ENCODE data around the gene LSP1. TPM values are rescaled to one million over a fixed set of nuclear protein-coding genes. Genes with fewer than 3 reads are reported as not detected.

The LSP1 gene
- total RNA-seq, 1 donor from 2014 or later, result 2.5 TPM

DNA sequence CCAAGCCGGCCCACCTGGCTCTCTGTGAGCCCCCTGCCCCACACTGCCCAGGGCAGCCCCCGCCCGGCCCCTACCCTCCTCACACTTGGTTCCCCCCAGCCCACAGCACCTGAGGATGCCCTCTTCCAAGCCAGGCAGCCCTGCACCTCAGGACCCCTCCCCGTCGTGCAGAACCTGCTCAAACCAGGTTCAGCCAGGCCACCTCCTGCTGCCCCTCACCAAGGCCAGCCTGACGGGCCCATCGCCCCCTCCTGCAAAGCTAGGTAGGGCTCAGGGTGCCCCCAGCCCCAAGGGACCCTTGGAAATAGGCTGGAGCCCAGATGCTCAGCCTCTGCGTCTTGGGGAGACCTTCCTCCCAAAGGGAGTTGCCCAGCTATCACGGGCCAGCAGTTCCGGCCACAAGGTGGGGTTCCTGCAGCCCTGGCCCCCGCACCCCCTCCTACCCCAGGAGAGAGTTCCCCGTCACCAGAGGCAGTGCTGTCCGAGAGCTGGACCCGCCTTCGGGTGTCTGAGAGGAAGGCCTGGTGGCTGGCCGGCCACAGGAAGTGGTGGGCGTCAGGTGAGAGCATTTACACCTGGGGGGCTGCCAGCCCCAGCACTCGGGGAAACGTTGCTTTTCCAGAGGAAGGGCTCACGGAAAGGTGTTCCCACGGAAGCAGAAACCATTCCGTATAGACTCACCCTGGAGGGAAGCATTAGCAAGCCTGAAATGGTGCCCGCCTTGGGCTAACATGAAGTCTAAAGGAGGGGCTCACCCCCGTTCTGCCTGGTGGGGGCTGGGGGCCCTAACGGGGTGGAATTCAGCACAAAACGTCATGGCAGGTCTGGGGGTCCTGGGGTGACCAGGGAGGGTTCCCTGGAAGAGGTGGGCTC is 21.3 kb upstream of the LSP1 start:
- DNase-seq, result no peak
- TF ChIP-seq, protein P1, sequence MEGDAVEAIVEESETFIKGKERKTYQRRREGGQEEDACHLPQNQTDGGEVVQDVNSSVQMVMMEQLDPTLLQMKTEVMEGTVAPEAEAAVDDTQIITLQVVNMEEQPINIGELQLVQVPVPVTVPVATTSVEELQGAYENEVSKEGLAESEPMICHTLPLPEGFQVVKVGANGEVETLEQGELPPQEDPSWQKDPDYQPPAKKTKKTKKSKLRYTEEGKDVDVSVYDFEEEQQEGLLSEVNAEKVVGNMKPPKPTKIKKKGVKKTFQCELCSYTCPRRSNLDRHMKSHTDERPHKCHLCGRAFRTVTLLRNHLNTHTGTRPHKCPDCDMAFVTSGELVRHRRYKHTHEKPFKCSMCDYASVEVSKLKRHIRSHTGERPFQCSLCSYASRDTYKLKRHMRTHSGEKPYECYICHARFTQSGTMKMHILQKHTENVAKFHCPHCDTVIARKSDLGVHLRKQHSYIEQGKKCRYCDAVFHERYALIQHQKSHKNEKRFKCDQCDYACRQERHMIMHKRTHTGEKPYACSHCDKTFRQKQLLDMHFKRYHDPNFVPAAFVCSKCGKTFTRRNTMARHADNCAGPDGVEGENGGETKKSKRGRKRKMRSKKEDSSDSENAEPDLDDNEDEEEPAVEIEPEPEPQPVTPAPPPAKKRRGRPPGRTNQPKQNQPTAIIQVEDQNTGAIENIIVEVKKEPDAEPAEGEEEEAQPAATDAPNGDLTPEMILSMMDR (IDR thresholded peaks at IDR 0.05; ENCODE audit: partially characterized antibody, unreplicated experiment), result no peak
- Mint-ChIP-seq H3K36me3 (ENCODE audit: unreplicated experiment) (no peaks in the 10 kb centered on the region), H3K9me3 (ENCODE audit: unreplicated experiment) (no peaks in the 10 kb centered on the region), H3K4me1 (ENCODE audit: low read depth, unreplicated experiment) (no peaks in the 10 kb centered on the region), H3K27ac (ENCODE audit: unreplicated experiment) (no peak overlapping the region), H3K27me3 (ENCODE audit: unreplicated experiment) (peaks cover 11% of the 10 kb centered on the region), H3K4me3 (ENCODE audit: unreplicated experiment) (no peak overlapping the region)

GRCh38 chr11:1832211-1832919 is 20.5 kb upstream of the LSP1 start:
- TF ChIP-seq, protein P1 (IDR thresholded peaks at IDR 0.05; ENCODE audit: partially characterized antibody, unreplicated experiment), result peak; percentile 97
- Mint-ChIP-seq H3K27ac (ENCODE audit: unreplicated experiment) (no peak overlapping the region), H3K36me3 (ENCODE audit: unreplicated experiment) (no peaks in the 10 kb centered on the region), H3K4me1 (ENCODE audit: low read depth, unreplicated experiment) (no peaks in the 10 kb centered on the region), H3K9me3 (ENCODE audit: unreplicated experiment) (no peaks in the 10 kb centered on the region), H3K4me3 (ENCODE audit: unreplicated experiment) (no peak overlapping the region), H3K27me3 (ENCODE audit: unreplicated experiment) (peaks cover 10% of the 10 kb centered on the region)
- DNase-seq, result peak; percentile 53

GRCh38 chr11:1832920-1833295 is 20.0 kb upstream of the LSP1 start:
- no peak overlapping the region for H3K4me3 Mint-ChIP-seq (ENCODE audit: unreplicated experiment)
- H3K27ac Mint-ChIP-seq (ENCODE audit: unreplicated experiment), result no peak overlapping the region
- H3K27me3 Mint-ChIP-seq (ENCODE audit: unreplicated experiment), result peaks cover 7% of the 10 kb centered on the region
- no peak for DNase-seq
- no peaks in the 10 kb centered on the region for H3K4me1 Mint-ChIP-seq (ENCODE audit: low read depth, unreplicated experiment)
- H3K36me3 Mint-ChIP-seq (ENCODE audit: unreplicated experiment), result no peaks in the 10 kb centered on the region
- TF ChIP-seq, protein P1 (IDR thresholded peaks at IDR 0.05; ENCODE audit: partially characterized antibody, unreplicated experiment), result no peak
- H3K9me3 Mint-ChIP-seq (ENCODE audit: unreplicated experiment), result no peaks in the 10 kb centered on the region

GRCh38 chr11:1834062-1834610 is 18.7 kb upstream of the LSP1 start:
- Mint-ChIP-seq H3K9me3 (ENCODE audit: unreplicated experiment) (no peaks in the 10 kb centered on the region), H3K36me3 (ENCODE audit: unreplicated experiment) (no peaks in the 10 kb centered on the region), H3K4me3 (ENCODE audit: unreplicated experiment) (no peak overlapping the region), H3K27me3 (ENCODE audit: unreplicated experiment) (peaks cover 5% of the 10 kb centered on the region), H3K27ac (ENCODE audit: unreplicated experiment) (no peak overlapping the region), H3K4me1 (ENCODE audit: low read depth, unreplicated experiment) (no peaks in the 10 kb centered on the region)
- DNase-seq, result no peak
- TF ChIP-seq, protein P1 (IDR thresholded peaks at IDR 0.05; ENCODE audit: partially characterized antibody, unreplicated experiment), result no peak

All from glutamatergic neuron (in vitro differentiated cells).